HG03135 (cell line): ENCODE data around the gene ZNF454.

Experiments
- ATAC-seq: cut with Tn5 transposase; IDR thresholded peaks from one replicate; pipeline ENCODE4 v1.9.1; 2021; ENCODE audit warnings: mild to moderate bottlenecking, moderate library complexity; ENCODE audit not compliant: unreplicated experiment

ZNF454 gene

DNA sequence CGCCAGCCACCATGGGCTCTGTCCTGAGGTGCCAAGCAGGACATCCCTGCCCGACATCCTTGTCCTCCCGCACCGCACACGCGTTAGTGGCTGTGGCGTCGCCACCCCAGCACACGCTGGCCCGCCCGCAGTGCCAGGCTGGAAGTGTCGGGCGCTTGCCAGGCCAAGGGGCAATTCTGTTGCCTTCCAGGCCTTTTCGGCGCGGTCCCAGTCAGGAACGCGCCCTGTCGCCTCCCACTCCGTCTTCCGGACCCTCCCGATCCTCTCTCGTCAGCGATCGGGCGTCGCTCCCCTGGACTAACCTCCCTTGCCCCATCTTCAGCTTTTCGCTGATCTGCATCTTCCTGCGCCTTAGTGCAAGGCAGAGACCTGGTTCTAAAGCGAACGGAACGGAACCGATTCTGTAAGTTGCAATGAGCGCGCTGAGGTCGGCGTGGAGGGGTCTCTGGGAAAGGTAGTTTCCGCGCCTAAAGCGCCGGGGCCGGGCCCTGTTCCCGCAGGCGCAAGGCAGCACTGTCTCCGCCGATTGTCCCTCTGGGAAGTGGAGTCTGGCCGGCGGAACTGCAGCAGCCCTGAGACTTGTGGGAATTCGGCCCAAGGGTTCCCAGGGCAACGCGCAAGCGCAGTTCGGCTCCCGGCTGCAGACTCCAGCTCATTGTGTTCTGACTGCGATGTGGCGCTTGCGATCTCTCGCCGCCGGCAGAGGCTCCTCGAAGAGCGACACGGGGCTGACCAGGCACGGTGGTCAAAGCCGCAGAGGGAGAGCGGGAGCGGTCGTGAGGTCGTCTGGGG is at the start of gene ZNF454:
Gene ZNF454, plus strand, starts transcription at position 630 of the 792 bp plus-strand sequence. CDS start 1,594 bp downstream, outside the sequence.
- ATAC-seq, result no peak

DNA sequence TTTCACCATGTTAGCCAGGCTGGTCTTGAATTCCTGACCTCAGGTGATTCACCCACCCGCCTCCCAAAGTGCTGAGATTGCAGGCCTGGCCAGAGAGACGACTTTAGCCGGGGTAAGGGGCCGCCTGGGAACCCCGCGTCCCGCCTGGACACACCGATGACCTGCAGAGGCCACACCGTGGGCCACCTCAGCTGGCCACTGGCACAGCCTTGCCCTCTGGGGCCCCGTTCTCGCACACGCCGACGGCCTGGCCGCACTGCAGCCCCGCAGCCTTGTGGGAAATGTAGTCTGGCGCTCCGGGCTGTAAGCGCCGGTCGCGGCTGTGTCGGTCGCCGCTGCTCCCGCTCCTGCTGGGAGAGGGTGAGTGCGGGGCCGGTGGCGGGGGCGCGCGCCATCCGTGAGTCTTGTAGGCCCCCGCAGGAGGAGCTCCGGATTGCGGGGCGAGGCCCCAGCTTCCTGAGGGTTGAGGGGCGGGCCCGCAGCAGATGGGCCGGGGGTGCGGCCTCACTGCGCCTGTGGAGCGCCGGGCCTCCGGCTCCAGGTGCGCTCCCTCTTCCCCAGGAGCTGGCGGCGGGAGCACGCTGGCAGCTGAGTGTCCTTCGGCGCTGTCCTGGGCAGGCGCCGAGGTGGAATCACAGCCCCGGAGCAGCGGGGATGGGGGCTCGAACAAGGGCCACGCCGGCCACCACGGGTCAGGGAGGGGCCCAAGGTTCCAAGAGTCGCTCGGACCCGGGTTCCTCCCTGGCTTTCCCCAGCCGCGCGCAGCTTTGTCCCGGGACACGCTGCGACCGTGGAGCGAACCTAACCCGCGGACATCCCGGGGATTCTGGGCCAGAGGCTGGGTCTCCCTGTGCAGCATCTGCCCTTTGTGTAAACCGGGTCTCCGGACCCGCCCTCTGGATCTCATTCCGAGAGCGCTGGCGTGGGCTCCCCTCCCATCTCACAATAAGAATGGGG is 45.1 kb upstream of the ZNF454 start, which contains the start of gene ZFP2:
Gene ZFP2, plus strand, starts transcription at position 299 of the 957 bp plus-strand sequence. CDS start 35,401 bp downstream, outside the sequence.
- ATAC-seq, result no peak

DNA sequence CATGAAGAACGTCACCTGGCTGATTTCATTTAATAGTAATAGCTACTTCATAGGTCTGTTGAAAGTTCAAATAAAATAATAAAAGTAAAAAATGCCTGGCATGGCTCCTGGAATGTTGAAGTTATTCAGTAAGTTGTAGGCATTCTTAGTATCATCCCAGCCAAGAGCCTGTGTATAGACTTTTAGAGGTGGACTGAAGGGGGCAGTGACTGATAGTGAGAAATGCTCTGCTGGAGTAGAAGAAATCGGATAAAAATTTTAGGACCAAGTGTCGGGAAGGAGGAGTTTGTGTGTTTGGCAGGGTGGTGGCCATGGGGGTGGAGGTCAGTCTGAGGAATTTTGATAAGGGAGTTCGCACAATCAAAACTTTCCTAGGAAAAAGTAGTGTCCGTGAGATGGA is 41.7 kb upstream of the ZNF454 start:
- ATAC-seq, result no peak

DNA sequence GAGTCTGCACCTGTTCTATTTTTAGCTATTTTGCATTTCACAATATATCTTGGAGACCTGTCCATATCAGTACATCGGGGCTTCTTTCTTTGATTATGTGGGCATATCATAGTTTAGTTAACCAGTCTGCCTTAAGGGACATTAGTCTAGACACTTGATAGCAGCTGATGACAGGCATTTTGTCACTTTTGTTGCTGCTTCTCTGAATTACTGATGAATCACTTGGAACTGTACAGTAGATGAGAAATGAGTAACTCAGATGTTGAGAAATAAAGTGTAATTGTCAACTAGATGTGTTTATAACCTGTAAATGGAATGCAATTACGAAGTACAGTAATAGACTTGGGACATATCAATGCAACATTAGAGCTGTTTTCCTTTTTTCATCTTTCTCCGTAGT is 38.1 kb upstream of the ZNF454 start:
- ATAC-seq, result no peak

DNA sequence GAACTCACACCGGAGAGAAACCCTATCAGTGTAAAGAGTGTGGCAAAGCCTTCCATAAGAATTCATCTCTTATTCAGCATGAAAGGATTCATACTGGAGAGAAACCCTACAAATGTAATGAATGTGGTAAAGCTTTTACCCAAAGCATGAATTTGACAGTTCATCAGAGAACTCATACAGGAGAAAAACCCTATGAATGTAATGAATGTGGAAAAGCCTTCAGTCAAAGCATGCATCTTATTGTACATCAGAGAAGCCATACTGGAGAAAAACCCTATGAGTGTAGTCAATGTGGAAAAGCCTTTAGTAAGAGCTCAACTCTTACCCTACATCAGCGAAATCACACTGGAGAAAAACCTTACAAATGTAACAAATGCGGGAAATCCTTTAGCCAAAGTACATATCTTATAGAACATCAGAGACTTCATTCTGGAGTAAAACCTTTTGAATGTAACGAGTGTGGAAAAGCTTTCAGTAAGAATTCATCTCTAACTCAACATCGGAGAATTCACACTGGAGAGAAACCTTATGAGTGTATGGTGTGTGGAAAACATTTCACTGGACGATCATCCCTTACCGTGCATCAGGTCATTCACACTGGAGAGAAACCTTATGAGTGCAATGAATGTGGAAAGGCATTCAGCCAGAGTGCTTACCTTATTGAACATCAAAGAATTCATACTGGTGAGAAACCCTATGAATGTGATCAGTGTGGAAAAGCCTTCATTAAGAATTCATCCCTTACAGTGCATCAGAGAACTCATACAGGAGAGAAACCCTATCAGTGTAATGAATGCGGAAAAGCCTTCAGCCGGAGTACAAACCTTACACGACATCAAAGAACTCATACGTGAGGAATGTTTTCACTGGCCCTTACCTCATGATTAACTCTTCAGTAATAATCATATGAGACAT is 8.9 kb upstream of the ZNF454 start:
- ATAC-seq, result no peak

DNA sequence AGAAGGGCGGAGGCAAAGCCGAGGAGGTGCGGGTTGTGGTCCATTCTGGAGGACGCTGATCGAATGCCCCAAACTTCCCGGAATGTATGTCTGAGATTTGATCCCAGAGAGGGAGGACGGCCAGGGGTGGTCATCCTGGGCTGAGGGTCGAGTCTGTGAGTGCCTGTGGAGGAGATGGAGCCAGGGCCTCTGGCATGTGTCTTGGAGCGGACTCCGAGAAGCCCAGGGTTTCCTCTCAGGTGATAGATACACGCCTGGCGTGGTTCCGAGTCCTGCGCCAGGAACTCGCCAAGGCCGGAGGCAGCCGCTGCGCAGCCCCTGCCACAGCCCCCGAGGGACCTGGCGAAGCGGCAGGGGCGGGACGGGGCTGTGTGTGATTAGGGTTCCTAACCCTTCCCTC is 363 bp downstream of the ZNF454 start:
- no peak for ATAC-seq

DNA sequence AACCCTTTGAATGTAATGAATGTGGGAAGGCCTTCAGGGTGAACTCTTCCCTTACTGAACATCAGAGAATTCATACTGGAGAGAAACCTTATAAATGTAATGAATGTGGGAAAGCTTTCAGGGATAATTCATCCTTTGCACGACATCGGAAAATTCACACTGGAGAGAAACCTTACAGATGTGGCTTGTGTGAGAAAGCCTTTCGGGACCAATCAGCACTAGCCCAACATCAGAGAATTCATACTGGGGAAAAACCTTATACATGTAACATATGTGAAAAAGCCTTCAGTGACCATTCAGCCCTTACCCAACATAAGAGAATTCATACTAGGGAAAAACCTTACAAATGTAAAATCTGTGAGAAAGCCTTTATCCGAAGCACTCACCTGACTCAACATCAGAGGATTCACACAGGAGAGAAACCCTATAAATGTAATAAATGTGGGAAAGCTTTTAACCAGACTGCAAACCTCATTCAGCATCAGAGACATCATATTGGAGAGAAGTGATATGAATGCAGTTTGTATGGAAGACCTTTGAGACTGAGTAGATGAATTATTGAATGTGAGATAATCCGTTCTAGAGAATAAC is 24.6 kb downstream of the ZNF454 start:
- no peak for ATAC-seq

DNA sequence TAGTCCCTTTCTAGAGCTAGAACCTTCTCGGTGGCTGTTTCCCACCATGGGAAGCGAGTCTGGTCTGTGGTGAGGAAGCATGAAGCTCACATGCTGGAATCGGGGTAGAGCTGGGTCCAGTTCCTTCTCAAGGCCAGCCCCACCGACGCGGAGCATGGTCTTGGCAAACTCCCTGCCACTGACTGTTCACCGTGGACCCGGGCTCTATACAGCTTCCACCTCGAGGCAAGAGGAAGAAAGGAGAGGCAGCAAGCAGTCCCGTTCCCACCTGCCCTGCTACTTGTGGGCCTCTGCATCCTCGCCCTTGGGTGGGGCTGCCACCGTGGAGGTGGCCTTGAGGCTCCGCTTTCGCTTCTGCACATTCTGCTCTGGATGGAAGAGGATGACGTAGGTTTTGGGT is 40.4 kb downstream of the ZNF454 start:
- no peak for ATAC-seq

DNA sequence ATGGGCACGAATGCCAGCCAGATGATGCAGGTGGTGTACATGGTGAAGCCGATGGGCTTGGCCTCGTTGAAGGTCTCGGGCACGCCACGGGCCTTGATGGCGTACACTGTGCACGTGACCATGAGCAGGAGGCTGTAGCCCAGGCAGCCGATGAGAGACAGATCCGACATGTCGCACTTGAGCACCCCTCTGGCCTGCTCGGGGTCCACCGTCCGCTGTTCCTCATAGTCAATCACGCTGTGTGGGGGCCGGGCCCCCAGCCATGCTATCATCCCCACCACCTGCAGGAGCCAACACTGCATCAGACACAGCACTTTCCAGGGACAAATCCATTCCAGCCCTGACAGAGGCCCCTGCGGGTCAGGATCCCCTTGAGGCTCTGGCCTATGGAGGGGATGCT is 41.9 kb downstream of the ZNF454 start:
- no peak for ATAC-seq

DNA sequence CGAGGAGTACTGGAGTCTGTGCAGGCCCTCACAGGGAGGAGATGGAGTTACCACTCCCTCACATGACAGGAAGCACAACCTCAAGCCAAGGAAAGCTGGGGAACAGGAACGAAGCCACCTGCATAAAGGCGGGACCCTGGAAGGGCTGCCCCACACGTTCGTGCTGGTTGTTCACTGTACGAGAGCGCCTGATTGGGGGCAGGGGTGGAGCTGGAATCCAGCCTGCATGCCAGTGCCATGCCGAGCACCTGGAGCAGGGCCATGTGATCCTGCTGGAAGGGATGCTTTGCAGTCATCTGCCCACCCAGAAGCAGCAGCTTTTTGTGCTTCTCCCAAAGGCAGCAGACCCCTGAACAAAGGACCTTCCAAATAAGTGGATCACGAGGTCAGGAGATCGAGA is 42.7 kb downstream of the ZNF454 start:
- ATAC-seq, result no peak

DNA sequence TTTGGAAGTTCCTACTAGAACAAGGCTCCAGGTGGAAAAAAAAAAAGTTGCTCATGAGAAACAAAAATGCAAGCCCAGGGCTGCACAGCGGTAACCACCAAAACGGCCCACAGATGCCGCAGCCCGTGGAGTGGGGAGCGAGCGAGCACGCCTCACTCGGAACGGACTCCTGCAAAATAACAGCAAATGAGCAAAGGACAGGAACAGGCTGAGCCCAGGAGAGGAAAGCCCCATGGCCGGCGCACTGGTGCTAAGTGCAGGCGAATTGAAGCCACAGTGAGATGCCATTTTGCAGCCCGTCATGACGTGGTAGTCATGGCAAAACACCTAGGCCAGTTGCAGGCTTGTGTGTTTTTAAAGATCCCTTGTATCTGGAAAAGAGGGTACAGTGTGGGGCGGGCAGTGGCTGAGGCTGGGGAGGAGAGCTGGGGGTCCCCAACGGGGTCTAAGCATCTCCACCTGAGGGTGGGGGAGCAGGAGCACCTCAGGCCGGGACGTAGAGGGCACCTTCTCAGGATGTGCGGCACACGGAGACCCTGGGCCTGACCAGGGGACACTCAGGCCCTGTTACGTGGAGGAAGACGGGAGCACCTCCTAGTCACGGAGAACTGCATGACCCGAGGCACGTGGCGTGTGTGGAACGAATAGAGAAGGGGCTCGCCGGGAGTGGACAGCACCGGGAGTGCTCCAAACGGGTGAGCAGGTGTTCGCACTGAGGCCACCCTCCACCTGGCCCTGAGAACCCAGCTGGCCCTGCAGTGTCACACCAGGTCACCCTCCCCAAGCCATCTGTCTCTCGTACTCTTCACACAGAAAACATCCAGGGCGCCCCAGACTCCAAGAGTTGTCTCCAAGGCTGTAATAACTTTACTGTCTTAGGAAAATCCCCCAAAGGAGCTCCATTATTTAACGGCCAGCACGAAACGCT is 43.4 kb downstream of the ZNF454 start:
- ATAC-seq, result no peak

DNA sequence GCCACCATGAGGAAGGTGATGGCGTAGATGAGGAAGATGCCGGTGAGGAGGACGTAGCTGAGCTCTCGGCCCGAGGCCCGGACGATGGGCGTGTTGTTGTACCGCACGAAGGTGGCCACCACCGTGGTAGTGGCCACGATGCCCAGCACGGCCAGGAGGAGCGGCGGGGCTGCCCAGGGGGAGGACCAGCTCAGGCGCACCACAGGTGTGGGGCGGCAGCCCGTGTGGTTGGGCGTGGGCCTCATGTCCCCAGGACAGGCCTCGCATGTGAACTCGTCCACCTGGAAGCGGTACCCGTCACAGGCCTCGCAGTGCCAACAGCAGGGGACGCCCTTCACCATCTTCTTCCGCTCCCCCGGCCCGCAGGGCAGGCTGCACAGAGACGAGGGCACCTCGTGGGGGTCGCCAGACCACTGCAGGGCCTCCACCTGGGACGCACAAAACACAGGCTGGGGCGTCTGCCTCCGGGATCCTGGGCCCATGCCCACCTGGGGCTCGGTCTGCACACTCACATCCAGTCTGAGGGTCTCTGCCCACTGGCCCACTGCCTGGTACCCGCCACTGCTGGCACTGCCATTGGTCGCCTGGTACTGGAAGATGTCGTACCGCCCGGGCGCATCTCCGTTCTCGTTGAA is 45.4 kb downstream of the ZNF454 start:
- no peak for ATAC-seq

DNA sequence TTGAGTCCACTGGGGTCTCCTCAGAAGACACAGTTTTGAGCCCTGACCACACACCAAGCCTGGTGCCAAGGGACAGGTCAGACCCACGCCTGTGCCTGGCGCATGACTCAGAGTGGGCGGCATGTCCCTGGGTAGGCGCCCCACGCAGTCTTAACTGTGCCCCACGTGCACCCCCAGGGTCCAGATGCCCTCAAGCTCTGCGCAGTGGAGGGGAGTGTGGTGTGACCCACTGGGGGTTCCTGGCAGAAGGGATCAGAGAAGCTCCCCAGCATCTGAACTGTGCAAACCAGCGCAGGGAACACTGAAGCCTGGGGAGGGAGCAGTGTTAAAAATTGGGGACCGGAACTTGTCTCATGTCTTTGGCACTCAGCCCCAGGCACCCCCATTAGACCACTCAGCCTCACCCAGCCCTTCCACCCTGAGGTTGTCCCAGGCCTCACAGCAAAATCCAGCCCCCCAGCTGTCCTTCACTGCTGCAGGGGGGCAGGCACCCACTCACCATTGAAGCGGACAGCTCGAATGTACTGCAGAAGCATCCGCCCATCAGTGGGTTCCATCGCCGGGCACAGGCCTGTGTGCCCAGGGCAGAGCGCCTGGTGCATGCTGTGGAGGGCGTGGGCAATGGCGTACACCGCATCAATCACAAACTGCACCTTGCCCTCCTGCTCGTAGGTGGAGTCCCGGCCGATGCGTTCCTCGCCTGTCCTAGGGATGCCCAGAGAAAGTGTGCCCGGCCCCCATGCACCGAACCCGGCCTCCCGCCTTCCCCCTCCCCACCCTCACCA is 47.6 kb downstream of the ZNF454 start:
- ATAC-seq, result no peak

DNA sequence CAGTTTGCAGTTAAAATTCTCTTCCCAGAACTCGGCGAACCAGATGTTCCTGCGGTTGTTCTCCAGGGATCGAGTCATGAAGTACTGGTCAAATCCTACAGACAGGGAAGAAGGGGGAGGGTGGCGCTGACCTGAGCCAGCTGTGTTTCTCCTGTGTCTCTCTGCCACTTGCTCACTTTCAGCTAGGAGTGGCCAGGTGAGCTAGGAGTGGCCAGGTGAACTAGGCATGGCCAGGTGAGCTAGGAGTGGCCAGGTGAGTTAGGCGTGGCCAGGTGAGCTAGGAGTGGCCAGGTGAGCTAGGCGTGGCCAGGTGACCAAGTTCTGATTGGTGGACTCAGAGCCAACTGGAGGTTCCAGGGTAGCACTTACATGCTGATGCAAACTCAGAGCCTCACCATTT is 48.3 kb downstream of the ZNF454 start:
- no peak for ATAC-seq

DNA sequence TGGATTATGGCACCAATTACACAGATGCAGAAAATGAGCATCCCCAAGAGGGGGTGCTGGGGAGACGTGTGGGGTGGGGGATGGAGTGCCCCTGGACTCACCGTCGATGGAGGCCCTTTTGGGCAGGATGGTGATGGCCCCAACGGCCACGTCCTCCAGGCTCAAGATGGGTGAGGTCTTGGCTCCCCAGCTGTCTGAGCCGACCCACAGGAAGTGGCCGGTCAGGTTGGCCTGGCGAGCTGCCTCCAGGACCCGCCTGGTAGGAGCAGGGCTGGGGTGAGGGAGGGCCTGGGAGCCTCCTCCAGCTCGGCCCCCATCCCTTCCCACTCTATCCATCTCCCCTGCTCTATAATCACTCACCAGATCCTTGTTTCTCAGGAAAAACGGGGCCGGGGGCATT is 49.5 kb downstream of the ZNF454 start:
- ATAC-seq, result no peak

DNA sequence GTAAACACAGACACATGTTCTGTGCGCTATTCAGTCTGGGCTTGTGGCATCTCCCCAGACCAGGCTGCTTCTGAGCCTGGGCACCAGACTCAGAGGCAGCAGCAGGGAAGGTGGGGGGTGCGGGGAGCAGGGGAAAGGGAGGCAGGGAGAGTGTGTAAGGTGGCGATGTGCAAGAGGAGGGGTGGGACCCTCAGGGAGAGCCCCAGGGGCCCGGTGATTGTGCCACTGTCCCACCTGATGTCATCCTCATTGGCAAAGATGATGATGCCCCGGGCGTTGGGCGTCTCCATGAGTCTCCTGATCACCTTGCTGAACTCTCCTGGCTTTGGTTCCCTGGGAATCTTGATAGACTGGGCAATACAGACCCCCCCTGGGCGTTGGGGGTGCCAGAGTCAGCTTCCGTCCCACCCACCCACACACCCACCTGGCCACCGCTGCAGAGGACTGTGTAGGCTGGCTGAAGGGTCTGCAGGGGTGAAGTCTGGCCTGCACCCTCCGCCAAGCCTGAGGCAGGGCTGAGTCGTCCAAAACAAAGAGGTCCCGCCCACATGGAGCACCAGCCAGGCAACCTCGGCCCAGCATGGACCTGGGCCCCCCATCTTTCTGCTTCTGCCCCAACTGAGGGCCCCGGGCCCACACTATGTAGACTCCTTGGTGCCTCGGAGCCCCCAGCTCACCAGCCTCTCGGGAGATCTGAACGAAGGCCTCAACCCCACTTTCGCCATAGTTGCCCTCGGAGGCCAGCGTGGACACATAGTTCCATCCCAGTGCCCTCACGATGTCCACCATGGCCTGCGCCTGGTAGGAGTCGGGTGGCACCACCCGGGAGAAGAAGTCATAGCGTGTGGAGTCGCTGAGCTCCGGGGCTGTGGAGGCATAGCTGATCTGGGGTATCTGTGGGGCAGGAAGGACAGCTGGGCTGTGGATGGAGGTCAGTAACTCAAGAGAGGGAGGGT is 50.5 kb downstream of the ZNF454 start:
- no peak for ATAC-seq
